ENCODE measurements around the gene VPS33A. TPM values are rescaled to one million over a fixed set of nuclear protein-coding genes. Genes with fewer than 3 reads are reported as not detected.

Gene VPS33A
- total RNA-seq, 1 donor from 2014 or later: 40.7 TPM

- peak; percentile 82 for TF ChIP-seq CTCF (conservative IDR thresholded peaks at IDR 0.05)
- H3K36me3 Mint-ChIP-seq (ENCODE audit: low read depth): no peaks in the 10 kb centered on the region
- no peak overlapping the region for H3K27ac Mint-ChIP-seq (ENCODE audit: unreplicated experiment)
- H3K9me3 Mint-ChIP-seq: peaks cover 8% of the 10 kb centered on the region
- DNase-seq (ENCODE audit: low read depth, low spot score): peak; percentile 64
- peaks cover 4% of the 10 kb centered on the region for H3K4me1 Mint-ChIP-seq
- H3K27me3 Mint-ChIP-seq (ENCODE audit: low read depth): peaks cover 3% of the 10 kb centered on the region
- H3K4me3 Mint-ChIP-seq: no peak overlapping the region
Observed at GRCh38 chr12:122190842-122191668, 75.2 kb downstream of the VPS33A start.

GRCh38 chr12:122189626-122190475, 76.4 kb downstream of the VPS33A start:
- DNase-seq (ENCODE audit: low read depth, low spot score): no peak
- Mint-ChIP-seq H3K36me3 (ENCODE audit: low read depth) (no peaks in the 10 kb centered on the region), H3K9me3 (peaks cover 3% of the 10 kb centered on the region), H3K4me1 (peaks cover 4% of the 10 kb centered on the region), H3K4me3 (no peak overlapping the region), H3K27ac (ENCODE audit: unreplicated experiment) (peak overlapping the region; percentile 67), H3K27me3 (ENCODE audit: low read depth) (no peaks in the 10 kb centered on the region)
- no peak for TF ChIP-seq CTCF (conservative IDR thresholded peaks at IDR 0.05)

- peaks cover 7% of the 10 kb centered on the region for H3K4me1 Mint-ChIP-seq
- H3K36me3 Mint-ChIP-seq (ENCODE audit: low read depth): no peaks in the 10 kb centered on the region
- DNase-seq (ENCODE audit: low read depth, low spot score): no peak
- no peaks in the 10 kb centered on the region for H3K9me3 Mint-ChIP-seq
- peaks cover 7% of the 10 kb centered on the region for H3K27me3 Mint-ChIP-seq (ENCODE audit: low read depth)
- TF ChIP-seq CTCF (conservative IDR thresholded peaks at IDR 0.05): no peak
- no peak overlapping the region for H3K4me3 Mint-ChIP-seq
- H3K27ac Mint-ChIP-seq (ENCODE audit: unreplicated experiment): no peak overlapping the region
Observed at GRCh38 chr12:122187466-122187865, 78.8 kb downstream of the VPS33A start.

- Mint-ChIP-seq H3K9me3 (no peaks in the 10 kb centered on the region), H3K4me3 (no peak overlapping the region), H3K36me3 (ENCODE audit: low read depth) (no peaks in the 10 kb centered on the region), H3K27me3 (ENCODE audit: low read depth) (peaks cover 7% of the 10 kb centered on the region), H3K27ac (ENCODE audit: unreplicated experiment) (no peak overlapping the region), H3K4me1 (peaks cover 4% of the 10 kb centered on the region)
- no peak for DNase-seq (ENCODE audit: low read depth, low spot score)
- no peak for TF ChIP-seq CTCF (conservative IDR thresholded peaks at IDR 0.05)
Observed at GRCh38 chr12:122185494-122186082, 80.7 kb downstream of the VPS33A start.

- peak overlapping the region; percentile 57 for H3K27ac Mint-ChIP-seq (ENCODE audit: unreplicated experiment)
- no peak for TF ChIP-seq CTCF (conservative IDR thresholded peaks at IDR 0.05)
- H3K4me1 Mint-ChIP-seq: peaks cover 4% of the 10 kb centered on the region
- H3K36me3 Mint-ChIP-seq (ENCODE audit: low read depth): no peaks in the 10 kb centered on the region
- H3K4me3 Mint-ChIP-seq: no peak overlapping the region
- peaks cover 7% of the 10 kb centered on the region for H3K27me3 Mint-ChIP-seq (ENCODE audit: low read depth)
- DNase-seq (ENCODE audit: low read depth, low spot score): no peak
- no peaks in the 10 kb centered on the region for H3K9me3 Mint-ChIP-seq
Observed at GRCh38 chr12:122185079-122185478, 81.2 kb downstream of the VPS33A start.
